Stimulated activated CD4-positive, alpha-beta T cell treated with anti-CD3 and anti-CD28 coated beads, Interleukin-1b, Interleukin-23, amount 100 ng/mL, for 24 hours (primary cell): ENCODE results near the gene ZMYM2.

Source experiments
- DNase-seq, 4 experiments: peaks; one replicate each; pipeline ENCODE4 v3.0.0-alpha.2; 2020; ENCODE audit warnings: low read depth in 4 of 4, low spot score in 1 of 4

ZMYM2 gene

GRCh38 chr13:20102525-20103180 is 144.1 kb downstream of the ZMYM2 start:
- no peak for DNase-seq

GRCh38 chr13:20105161-20105689 is 146.7 kb downstream of the ZMYM2 start:
- no peak for DNase-seq

- no peak for DNase-seq
Observed at GRCh38 chr13:20106742-20107141, 148.2 kb downstream of the ZMYM2 start.

DNA sequence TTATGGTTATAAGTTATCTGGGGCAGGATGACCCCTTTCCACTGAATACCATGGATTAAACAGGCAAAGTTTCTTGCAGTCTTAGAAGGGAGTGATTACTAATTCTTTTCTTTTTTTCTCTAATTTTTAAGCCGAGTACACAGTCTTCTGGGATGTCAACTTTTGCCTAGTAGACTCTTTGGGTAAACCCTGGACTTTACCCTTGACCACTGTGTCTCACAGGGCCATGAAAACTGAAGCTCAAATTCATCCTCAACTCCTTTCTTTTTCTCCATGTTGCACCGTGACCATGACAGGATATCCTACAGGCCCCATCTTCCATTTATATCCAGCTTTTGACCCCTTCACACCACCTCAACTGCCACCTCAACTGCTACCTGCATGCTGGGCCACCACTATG is 150.5 kb downstream of the ZMYM2 start:
- DNase-seq, result no peak

- no peak for DNase-seq
Observed at GRCh38 chr13:20114066-20114610, 155.6 kb downstream of the ZMYM2 start.

DNA sequence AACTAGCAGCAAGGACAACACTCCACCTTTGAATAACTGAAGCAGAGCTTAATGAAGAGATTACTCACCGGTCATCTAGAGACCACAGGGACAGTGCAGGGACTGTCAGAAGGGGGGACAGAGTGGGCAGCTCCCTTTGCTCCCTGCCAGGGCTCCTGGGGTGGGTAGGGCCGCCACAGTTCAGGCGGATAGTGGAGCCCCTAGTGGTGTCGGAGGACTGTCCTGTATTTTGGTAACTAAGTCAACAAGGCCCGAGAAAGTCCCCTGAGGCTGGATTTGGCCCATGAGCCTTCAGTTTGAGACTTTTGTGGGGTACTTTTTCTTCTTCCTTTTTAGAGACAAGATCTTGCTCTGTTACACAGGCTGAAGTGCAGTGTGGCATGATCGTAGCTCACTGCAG is 157.7 kb downstream of the ZMYM2 start:
- DNase-seq, result no peak

DNA sequence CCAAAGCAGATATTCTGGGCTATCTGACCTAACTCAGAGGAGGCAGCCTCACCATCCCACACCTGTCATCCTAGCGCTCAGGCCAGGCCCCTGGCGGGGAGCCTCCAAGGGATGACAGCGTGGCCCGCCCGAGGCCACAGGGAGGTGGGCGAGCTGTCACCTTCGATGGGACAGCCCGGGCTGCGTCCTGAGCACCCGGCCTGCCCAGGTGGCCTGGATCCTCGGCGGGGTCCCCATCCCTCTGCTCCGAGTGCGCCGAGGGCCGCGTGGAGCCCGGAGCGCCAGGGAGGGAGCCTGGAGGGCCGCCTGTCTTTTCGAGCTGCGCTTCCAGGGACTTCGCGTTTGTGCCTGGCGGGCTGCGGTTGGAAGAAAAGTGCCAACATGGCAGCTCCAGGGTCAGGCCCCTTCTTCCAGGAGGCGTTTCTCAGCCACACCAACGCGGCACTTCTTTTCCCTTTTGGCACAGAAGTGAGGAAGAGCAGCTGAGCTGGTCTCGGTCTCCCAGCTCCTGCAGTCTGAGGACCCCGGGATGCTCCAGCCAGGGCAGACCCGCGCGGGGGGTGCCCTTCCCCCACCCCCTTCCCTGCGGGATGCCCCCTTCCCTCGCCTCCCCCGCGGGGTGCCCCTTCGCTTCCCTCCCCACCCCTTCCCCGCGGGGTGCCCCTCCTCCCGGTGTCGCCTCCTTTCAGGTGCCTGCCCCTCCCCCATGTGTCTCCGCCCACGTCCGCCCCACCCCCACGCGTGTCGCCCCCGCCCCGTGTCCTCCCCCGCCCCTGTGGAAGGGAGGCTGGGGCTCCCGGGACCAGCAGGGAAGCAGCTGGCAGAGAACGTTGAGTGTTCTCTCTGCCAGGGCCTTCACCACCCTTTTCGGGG is 160.0 kb downstream of the ZMYM2 start:
- no peak for DNase-seq

DNA sequence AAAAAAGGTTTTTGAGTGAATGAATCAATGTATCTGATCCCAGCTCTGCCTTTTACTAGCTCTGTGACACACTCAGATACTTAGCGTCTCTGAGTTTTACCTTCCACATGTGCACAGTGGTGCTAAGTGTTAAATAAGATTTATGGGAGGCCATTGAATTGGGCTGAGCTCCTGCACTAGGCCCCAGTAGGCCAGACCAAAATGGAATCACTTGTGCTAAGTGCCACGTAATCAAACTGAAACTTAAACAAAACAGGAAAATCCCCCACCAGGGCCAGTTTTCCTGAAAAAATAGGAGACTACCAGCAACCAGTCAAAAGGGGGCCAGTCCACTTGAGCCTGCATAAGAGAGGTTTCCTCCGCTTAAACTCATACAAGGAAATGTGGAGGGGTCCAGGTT is 161.4 kb downstream of the ZMYM2 start:
- no peak for DNase-seq

- DNase-seq, result no peak
Observed at GRCh38 chr13:20121159-20121525, 162.6 kb downstream of the ZMYM2 start.

DNA sequence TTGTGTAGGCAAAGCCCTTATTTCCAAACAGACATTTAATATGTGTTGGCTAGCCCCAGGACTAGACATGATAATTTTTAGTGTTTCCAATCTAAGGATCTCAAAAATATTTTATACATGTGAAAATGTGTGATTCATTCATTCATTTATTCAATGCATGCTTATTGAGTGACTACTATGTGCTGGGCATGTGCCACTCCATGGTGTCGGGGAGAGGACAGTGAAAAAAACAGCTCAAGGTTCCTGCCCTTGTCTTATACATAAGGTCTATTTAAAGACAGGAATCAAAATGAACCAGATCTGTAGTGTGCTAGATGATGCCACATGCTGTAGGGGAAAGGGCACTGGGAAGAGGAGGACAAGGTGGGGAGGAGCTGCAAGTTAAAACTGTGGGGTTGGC is 165.8 kb downstream of the ZMYM2 start:
- no peak for DNase-seq

GRCh38 chr13:20125129-20125782 is 166.7 kb downstream of the ZMYM2 start:
- no peak for DNase-seq

GRCh38 chr13:20125783-20126165 is 167.2 kb downstream of the ZMYM2 start:
- DNase-seq, result no peak

DNA sequence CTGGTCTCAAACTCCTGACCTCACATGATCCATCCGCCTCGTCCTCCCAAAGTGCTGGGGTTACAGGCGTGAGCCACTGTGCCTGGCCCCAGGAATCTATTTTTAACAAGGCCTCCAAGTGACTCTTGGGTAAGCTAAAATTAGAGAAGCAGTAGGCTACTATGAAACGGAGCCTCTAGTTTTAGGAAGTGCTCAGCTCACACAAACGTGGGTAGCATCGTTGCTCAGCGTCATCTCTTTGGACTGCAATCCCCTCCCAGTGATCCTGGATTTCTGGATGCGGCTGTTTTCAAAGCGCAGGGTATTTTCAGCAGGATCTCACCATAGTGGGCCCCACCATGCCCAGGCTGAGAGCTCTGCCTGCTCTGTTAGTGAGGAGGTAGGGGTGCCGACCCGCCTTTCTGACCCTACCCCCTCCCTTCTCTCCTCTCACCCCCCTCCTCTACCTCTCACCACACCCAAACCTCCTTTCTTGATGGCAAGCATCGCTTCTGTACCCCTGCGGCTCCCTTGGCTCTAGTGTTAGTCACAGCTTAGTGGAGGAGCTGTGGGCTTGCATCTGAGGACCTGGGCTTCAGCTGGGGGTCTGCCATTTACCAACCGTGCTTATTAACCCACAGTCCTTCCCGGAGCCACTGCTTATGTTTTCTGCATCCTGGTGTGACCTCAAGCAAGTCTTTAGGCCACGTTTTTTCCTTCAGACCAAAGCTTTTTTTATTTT is 168.2 kb downstream of the ZMYM2 start:
- no peak for DNase-seq

GRCh38 chr13:20127262-20127561 is 168.7 kb downstream of the ZMYM2 start:
- DNase-seq, result no peak

- DNase-seq, result no peak
Observed at GRCh38 chr13:20127562-20128458, 169.3 kb downstream of the ZMYM2 start.

GRCh38 chr13:20128459-20128931 is 170.0 kb downstream of the ZMYM2 start:
- DNase-seq, result no peak

DNA sequence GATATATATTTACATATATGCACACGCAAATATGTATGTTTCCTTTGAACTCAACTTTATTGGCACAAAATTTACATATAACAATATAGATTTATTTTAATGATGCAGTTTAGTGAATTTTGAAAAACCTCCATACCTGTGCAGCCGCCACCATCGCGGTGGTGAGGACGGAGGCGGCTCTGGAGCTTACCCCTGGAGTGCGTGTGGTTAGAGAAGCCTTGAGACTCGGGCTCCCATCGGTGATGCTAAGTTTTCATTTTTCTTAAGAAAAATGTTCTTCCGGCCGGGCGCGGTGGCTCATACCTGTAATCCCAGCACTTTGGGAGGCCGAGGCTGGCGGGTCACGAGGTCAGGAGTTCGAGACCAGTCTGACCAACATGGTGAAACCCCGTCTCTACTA is 170.5 kb downstream of the ZMYM2 start:
- DNase-seq, result no peak

GRCh38 chr13:20130012-20130411 is 171.5 kb downstream of the ZMYM2 start:
- no peak for DNase-seq

DNA sequence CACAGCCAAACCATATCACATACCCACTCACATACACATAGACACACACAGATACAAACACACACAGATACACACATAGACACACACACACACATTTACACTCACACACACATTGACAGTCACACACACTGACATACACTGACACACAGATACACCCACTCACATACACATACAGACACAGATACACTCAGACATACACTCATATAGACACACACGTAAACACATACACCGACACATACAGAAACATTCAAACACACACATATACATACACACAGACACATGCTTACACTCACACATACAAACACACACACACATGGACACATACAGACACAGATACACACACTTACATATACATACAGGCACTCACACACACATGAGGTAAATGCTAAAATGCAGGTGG is 172.1 kb downstream of the ZMYM2 start:
- no peak for DNase-seq
